Right lobe of liver (tissue), 6 donors: ENCODE results near the gene LAMA1. TPM values are rescaled to one million over a fixed set of nuclear protein-coding genes. Genes with fewer than 3 reads are reported as not detected.

Source experiments
- ATAC-seq, 4 donors: fragments of 200-7000 bp; cut with Tn5 transposase; one replicate each; pipeline ENCODE4 v1.9.1; 2020; ENCODE audit warnings: mild to moderate bottlenecking in 4 of 4, moderate library complexity in 4 of 4
- DNase-seq, 3 donors: peaks; one replicate each; pipeline ENCODE4 v3.0.0-alpha.2; 2020
- H3K27ac ChIP-seq, 3 donors: fragments of 200-600 bp; one replicate each; pipeline ENCODE4 v1.8.0; 2022
- H3K27me3 ChIP-seq, 2 donors: fragments of 200-600 bp; one replicate each; pipeline ENCODE4 v1.8.0; 2022
- H3K36me3 ChIP-seq, 4 donors: fragments of 200-600 bp; sonication (generic) in 1 of 4; one replicate each; pipeline versions ENCODE4 v1.5.1 to v1.8.0; 2017 to 2022; ENCODE audit warnings: control low read depth in 1 of 4
- H3K4me1 ChIP-seq, 4 donors: fragments of 200-600 bp; sonication (generic) in 1 of 4; one replicate each; pipeline versions ENCODE4 v1.5.1 to v1.8.0; 2017 to 2022; ENCODE audit warnings: control low read depth in 1 of 4
- H3K4me3 ChIP-seq, 3 donors: fragments of 200-600 bp; one replicate each; pipeline ENCODE4 v1.8.0; 2022
- H3K9me3 ChIP-seq, 4 donors: fragments of 200-600 bp; sonication (generic) in 1 of 4; one replicate each; pipeline versions ENCODE4 v1.5.1 to v1.8.0; 2017 to 2022; ENCODE audit warnings: control low read depth in 1 of 4
- CTCF ChIP-seq, 4 donors: fragments of 200-600 bp in 3 of 4; fragments of 450-650 bp in 1 of 4; IDR thresholded peaks; one replicate each; pipeline versions ENCODE4 v1.5.1 to v1.8.0; 2016 to 2022; ENCODE audit warnings: antibody characterized with exemption in 4 of 4, mild to moderate bottlenecking in 2 of 4
- POLR2A ChIP-seq: fragments of 450-650 bp; IDR thresholded peaks from one replicate; pipeline ENCODE4 v1.6.1; 2017; ENCODE audit warnings: antibody characterized with exemption, mild to moderate bottlenecking
- WGBS: methylation state at CpG from one replicate; pipeline ENCODE4 v1.1.6; 2018; ENCODE audit warnings: low coverage, low lambda C conversion rate; ENCODE audit not compliant: insufficient coverage; ENCODE audit errors: missing lambda C conversion rate; 5-methylcytosine and 5-hydroxymethylcytosine counted together
- intact Hi-C, 2 donors: fragments of 100-400 bp; cut with DNase I; formaldehyde crosslinking; loops; one replicate each; pipeline versions ENCODE4 v1.11.2 to v1.14.1; 2022
- total RNA-seq, 6 experiments: library from RNA; depleted of rRNA in 2 of 6; stranded (reverse); fragments of >200 nt in 2 of 6; fragmentation: NEBNext Ultra II Directional in 3 of 6; extraction: Animal tissue kit (Norgen Biotek cat#: 25700) in 3 of 6; gene quantifications; one replicate each; pipeline versions ENCODE4 v1.1.0 to v1.2.4, GENCODE V29; 2016 to 2023
- donor health status: DM: no; HTN: yes; CAD: no.
- donor health status: DM: no; HTN: no; CAD: no.
- donor health status: DM: no; HTN: no; CAD: no.
- donor health status: DM: no; HTN: yes; CAD: no.
- donor health status: DM: no; HTN: yes; CAD: no.

The LAMA1 gene
- total RNA-seq, 6 experiments from 2014 or later = 0.06 to 0.56 (median 0.29) TPM

DNA sequence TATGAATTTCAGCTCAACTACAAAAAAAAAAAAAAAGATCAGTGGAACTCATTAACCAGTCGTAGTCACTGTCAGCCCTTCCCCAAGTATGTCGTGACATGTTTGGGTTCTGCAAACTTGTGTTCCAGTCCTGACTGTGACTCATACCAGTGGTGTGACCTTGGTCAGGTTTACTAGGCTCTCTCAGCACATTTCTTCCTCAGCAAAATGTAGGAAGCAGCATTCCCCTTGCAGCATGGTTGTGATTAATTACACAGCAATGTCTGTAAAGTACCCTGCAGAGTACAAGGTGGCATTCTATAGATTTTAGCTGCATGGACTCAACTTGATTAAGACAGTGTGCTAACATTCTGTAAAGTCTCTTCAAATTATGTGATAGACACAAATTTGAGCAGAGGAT is 156.9 kb downstream of the LAMA1 start:
- TF ChIP-seq CTCF (IDR thresholded peaks at IDR 0.05) (no peak), POLR2A (no peak)
- H3K4me1 ChIP-seq = no peaks in the 10 kb centered on the region
- no peaks in the 10 kb centered on the region for H3K27me3 ChIP-seq
- intact Hi-C loops = no loop called here
- H3K27ac ChIP-seq = no peak overlapping the region
- no peak overlapping the region for H3K4me3 ChIP-seq
- ATAC-seq = no peak
- 35% methylated on average over 2 of the region's 2 CpGs for WGBS
- no peaks in the 10 kb centered on the region for H3K36me3 ChIP-seq
- H3K9me3 ChIP-seq = no peaks in the 10 kb centered on the region
- no peak for DNase-seq

DNA sequence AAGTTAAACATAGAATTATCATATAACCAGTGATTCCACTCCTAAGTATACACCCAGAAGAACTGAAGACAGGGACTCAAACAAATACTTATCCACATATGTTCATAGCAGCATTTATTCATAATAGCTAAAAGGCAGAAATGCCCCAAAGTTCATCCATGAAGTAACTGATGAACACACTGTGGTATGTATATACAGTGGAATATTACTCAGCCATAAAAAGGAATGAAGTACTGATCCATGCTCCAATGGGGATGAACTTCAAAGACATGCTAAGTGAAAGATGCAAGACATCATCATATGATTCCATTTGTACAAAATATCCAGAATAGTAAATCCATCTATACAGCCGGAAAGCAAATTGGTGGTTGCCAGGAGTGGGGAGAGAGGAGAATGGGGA is 157.5 kb downstream of the LAMA1 start:
- Histone ChIP-seq H3K9me3 (no peaks in the 10 kb centered on the region), H3K27me3 (no peaks in the 10 kb centered on the region), H3K4me1 (no peaks in the 10 kb centered on the region), H3K36me3 (no peaks in the 10 kb centered on the region), H3K27ac (no peak overlapping the region), H3K4me3 (no peak overlapping the region)
- TF ChIP-seq POLR2A (no peak), CTCF (IDR thresholded peaks at IDR 0.05) (no peak)
- intact Hi-C loops = no loop called here
- ATAC-seq (no peak), DNase-seq (no peak)
- WGBS = 100% methylated on average over 1 of the region's 1 CpG

- ATAC-seq (no peak), DNase-seq (no peak)
- H3K4me1 ChIP-seq = no peaks in the 10 kb centered on the region
- no peaks in the 10 kb centered on the region for H3K9me3 ChIP-seq
- WGBS = 83% methylated on average over 9 of the region's 12 CpGs
- TF ChIP-seq POLR2A = no peak
- TF ChIP-seq CTCF (IDR thresholded peaks at IDR 0.05) = no peak
- no peaks in the 10 kb centered on the region for H3K27me3 ChIP-seq
- intact Hi-C loops = no loop called here
- no peaks in the 10 kb centered on the region for H3K36me3 ChIP-seq
- no peak overlapping the region for H3K4me3 ChIP-seq
- no peak overlapping the region for H3K27ac ChIP-seq
Observed at GRCh38 chr18:6959110-6959509, 158.5 kb downstream of the LAMA1 start.

- Histone ChIP-seq H3K9me3 (no peaks in the 10 kb centered on the region), H3K4me3 (no peak overlapping the region), H3K36me3 (no peaks in the 10 kb centered on the region), H3K27ac (no peak overlapping the region), H3K27me3 (no peaks in the 10 kb centered on the region), H3K4me1 (no peaks in the 10 kb centered on the region)
- intact Hi-C loops = no loop called here
- 72% methylated on average over 6 of the region's 12 CpGs for WGBS
- ATAC-seq (no peak), DNase-seq (no peak)
- TF ChIP-seq POLR2A (no peak), CTCF (IDR thresholded peaks at IDR 0.05) (no peak)
Observed at GRCh38 chr18:6956999-6957398, 160.6 kb downstream of the LAMA1 start.

DNA sequence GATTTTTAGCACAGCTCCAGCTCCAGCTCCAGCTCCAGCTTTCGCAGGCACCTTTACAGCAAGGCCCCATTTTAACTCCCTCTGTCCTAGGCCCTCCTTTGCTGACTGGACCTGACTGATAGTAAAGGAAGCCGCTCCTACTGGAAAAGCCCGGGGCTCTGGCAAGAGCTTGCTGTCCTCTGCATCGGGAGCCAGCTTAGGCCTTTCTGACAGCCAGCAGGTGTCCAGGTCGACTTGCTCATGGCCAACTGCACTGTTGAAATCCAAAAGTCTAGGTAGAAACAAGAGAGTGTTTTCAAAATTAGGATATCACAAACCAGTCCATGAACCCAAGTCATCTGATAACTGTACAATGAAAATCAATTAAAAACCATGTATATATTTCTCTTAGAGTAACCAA is 161.1 kb downstream of the LAMA1 start:
- Histone ChIP-seq H3K4me1 (no peaks in the 10 kb centered on the region), H3K4me3 (no peak overlapping the region), H3K27ac (no peak overlapping the region), H3K27me3 (no peaks in the 10 kb centered on the region), H3K9me3 (no peaks in the 10 kb centered on the region), H3K36me3 (no peaks in the 10 kb centered on the region)
- TF ChIP-seq CTCF (IDR thresholded peaks at IDR 0.05) (no peak), POLR2A (no peak)
- 80% methylated on average over 2 of the region's 5 CpGs for WGBS
- intact Hi-C loops = no loop called here
- DNase-seq = no peak
- ATAC-seq = no peak
